Mesenchymal stem cell (in vitro differentiated cells and primary cell): Measurements from ENCODE around the gene ASMTL.

Source experiments
- DNase-seq: peaks from one replicate; pipeline ENCODE4 v3.0.0-alpha.2; 2013
- H2AFZ ChIP-seq: one replicate; pipeline ENCODE4 v1.6.1; 2013; ENCODE audit warnings: low read depth, mild to moderate bottlenecking, control low read depth, inconsistent platforms, low read length, moderate library complexity
- H2AK5ac ChIP-seq: 2 replicates; pipeline ENCODE4 v1.6.1; 2013; ENCODE audit warnings: low read length, moderate library complexity, mild to moderate bottlenecking, inconsistent platforms; ENCODE audit not compliant: severe bottlenecking
- H2BK120ac ChIP-seq: one replicate; pipeline ENCODE4 v1.6.1; 2013; ENCODE audit warnings: low read depth, mild to moderate bottlenecking, inconsistent platforms, low read length, moderate library complexity
- H2BK12ac ChIP-seq, 2 experiments: one replicate each; pipeline ENCODE4 v1.6.1; 2013; ENCODE audit warnings: inconsistent platforms in 2 of 2, low read length in 2 of 2, mild to moderate bottlenecking in 2 of 2, moderate library complexity in 2 of 2, control low read depth in 1 of 2
- H2BK15ac ChIP-seq: one replicate; pipeline ENCODE4 v1.6.1; 2013; ENCODE audit warnings: mild to moderate bottlenecking, low read depth, inconsistent platforms; ENCODE audit not compliant: poor library complexity, severe bottlenecking
- H2BK5ac ChIP-seq: 2 replicates; pipeline ENCODE4 v1.6.1; 2013; ENCODE audit warnings: low read depth, mild to moderate bottlenecking, low read length, control low read depth, inconsistent platforms; ENCODE audit not compliant: poor library complexity, severe bottlenecking
- H3K14ac ChIP-seq, 2 experiments: one replicate each; pipeline ENCODE4 v1.6.1; 2013; ENCODE audit warnings: inconsistent platforms in 2 of 2, low read length in 2 of 2, control low read depth in 1 of 2, mild to moderate bottlenecking in 1 of 2, moderate library complexity in 1 of 2
- H3K18ac ChIP-seq, 2 experiments: one replicate each; pipeline ENCODE4 v1.6.1; 2013; ENCODE audit warnings: inconsistent platforms in 2 of 2, low read length in 2 of 2, control low read depth in 1 of 2, low read depth in 1 of 2, mild to moderate bottlenecking in 1 of 2
- H3K23ac ChIP-seq, 2 experiments: one replicate each; pipeline ENCODE4 v1.6.1; 2013; ENCODE audit warnings: inconsistent platforms in 2 of 2, low read length in 2 of 2, mild to moderate bottlenecking in 2 of 2, moderate library complexity in 2 of 2, control low read depth in 1 of 2
- H3K27ac ChIP-seq: 2 replicates; pipeline ENCODE4 v1.5.1; 2013; ENCODE audit warnings: mild to moderate bottlenecking, moderate library complexity, low read length, control low read depth, inconsistent platforms; ENCODE audit not compliant: poor library complexity, severe bottlenecking
- H3K27me3 ChIP-seq, 2 experiments: 2 replicates each; pipeline versions ENCODE4 v1.6.1 to v1.7.0; 2013; ENCODE audit warnings: low read length in 2 of 2, mild to moderate bottlenecking in 2 of 2, moderate library complexity in 2 of 2, control low read depth in 1 of 2, inconsistent platforms in 1 of 2; ENCODE audit not compliant: control insufficient read depth in 1 of 2, insufficient read depth in 1 of 2
- H3K36me3 ChIP-seq, 2 experiments: 2 replicates each; pipeline versions ENCODE4 v1.6.1 to v1.7.0; 2013; ENCODE audit warnings: low read length in 2 of 2, control low read depth in 1 of 2, inconsistent platforms in 1 of 2, low read depth in 1 of 2, mild to moderate bottlenecking in 1 of 2; ENCODE audit not compliant: insufficient read depth in 2 of 2, control insufficient read depth in 1 of 2
- H3K4ac ChIP-seq, 2 experiments: one replicate each; pipeline ENCODE4 v1.6.1; 2013; ENCODE audit warnings: inconsistent platforms in 2 of 2, low read length in 2 of 2, mild to moderate bottlenecking in 2 of 2, moderate library complexity in 2 of 2, control low read depth in 1 of 2, low read depth in 1 of 2
- H3K4me1 ChIP-seq: 2 replicates; pipeline ENCODE4 v1.6.1; 2013; ENCODE audit warnings: low read depth, low read length, control low read depth; ENCODE audit not compliant: control insufficient read depth, insufficient read depth
- H3K4me2 ChIP-seq: 2 replicates; pipeline ENCODE4 v1.6.1; 2013; ENCODE audit warnings: low read length, mild to moderate bottlenecking, inconsistent platforms; ENCODE audit not compliant: poor library complexity, severe bottlenecking
- H3K4me3 ChIP-seq, 2 experiments: 2 replicates each; pipeline versions ENCODE4 v1.5.1 to v1.7.0; 2013; ENCODE audit warnings: low read length in 2 of 2, mild to moderate bottlenecking in 2 of 2, control low read depth in 1 of 2, low read depth in 1 of 2; ENCODE audit not compliant: insufficient read depth in 1 of 2
- H3K79me1 ChIP-seq: replicated peaks from 2 replicates; pipeline ENCODE4 v1.6.1; 2013; ENCODE audit warnings: mild to moderate bottlenecking, control low read depth, low read length, inconsistent platforms; ENCODE audit not compliant: poor library complexity, severe bottlenecking
- H3K9ac ChIP-seq: 2 replicates; pipeline ENCODE4 v1.7.0; 2013; ENCODE audit warnings: mild to moderate bottlenecking, low read length, moderate library complexity
- H3K9me3 ChIP-seq: 2 replicates; pipeline ENCODE4 v1.7.0; 2013; ENCODE audit warnings: mild to moderate bottlenecking, low read length; ENCODE audit not compliant: control insufficient read depth
- H4K8ac ChIP-seq: one replicate; pipeline ENCODE4 v1.6.1; 2013; ENCODE audit warnings: inconsistent platforms, mild to moderate bottlenecking, low read length, moderate library complexity
- H4K91ac ChIP-seq: one replicate; pipeline ENCODE4 v1.6.1; 2013; ENCODE audit warnings: mild to moderate bottlenecking, low read length, inconsistent platforms
- WGBS: methylation state at CpG from one replicate; pipeline ENCODE4 v1.1.7; 2013; ENCODE audit warnings: mixed read lengths; 5-methylcytosine and 5-hydroxymethylcytosine counted together

The ASMTL gene

DNA sequence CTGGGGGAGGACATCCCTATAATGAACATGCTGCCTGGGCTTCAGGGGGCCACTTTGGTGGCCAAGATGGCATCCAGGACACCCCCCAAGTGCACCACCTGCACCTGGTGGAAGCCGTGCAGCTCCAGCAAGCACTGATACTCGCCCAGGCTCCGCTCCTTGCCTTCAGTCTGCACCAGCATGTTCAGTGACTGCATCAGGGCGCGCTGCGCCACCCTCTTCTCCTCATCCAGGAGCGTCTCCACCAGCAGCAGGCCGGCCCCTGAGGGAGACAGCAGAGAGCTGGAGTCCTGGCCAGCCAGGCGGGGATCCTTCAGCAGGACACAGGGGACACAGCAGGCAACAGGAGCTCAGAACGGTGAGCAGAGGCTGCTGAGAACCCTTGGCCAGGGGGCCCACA is 49.5 kb downstream of the ASMTL start:
- H3K36me3 ChIP-seq = peaks cover 52 to 77% of the 10 kb centered on the region in 2 experiments
- no peak overlapping the region for H4K8ac ChIP-seq
- no peak overlapping the region for H3K4me2 ChIP-seq
- H3K79me1 ChIP-seq = peaks cover 26% of the 10 kb centered on the region
- peaks cover 7% of the 10 kb centered on the region for H3K4me1 ChIP-seq
- H3K23ac ChIP-seq = no peak overlapping the region
- no peak overlapping the region for H2BK15ac ChIP-seq
- no peaks in the 10 kb centered on the region for H3K9me3 ChIP-seq
- no peak overlapping the region for H2BK12ac ChIP-seq
- H2BK5ac ChIP-seq = no peak overlapping the region
- WGBS = 99% methylated on average over 10 of the region's 10 CpGs
- no peak overlapping the region for H3K14ac ChIP-seq
- DNase-seq = no peak
- no peak overlapping the region for H4K91ac ChIP-seq
- H3K27ac ChIP-seq = no peak overlapping the region
- no peak overlapping the region for H3K9ac ChIP-seq
- no peak overlapping the region for H2AK5ac ChIP-seq
- no peak overlapping the region for H2BK120ac ChIP-seq
- H3K27me3 ChIP-seq = no peaks in the 10 kb centered on the region
- H3K4ac ChIP-seq = no peak overlapping the region
- H2AFZ ChIP-seq = no peak overlapping the region
- H3K18ac ChIP-seq = no peak overlapping the region
- H3K4me3 ChIP-seq = no peak overlapping the region

DNA sequence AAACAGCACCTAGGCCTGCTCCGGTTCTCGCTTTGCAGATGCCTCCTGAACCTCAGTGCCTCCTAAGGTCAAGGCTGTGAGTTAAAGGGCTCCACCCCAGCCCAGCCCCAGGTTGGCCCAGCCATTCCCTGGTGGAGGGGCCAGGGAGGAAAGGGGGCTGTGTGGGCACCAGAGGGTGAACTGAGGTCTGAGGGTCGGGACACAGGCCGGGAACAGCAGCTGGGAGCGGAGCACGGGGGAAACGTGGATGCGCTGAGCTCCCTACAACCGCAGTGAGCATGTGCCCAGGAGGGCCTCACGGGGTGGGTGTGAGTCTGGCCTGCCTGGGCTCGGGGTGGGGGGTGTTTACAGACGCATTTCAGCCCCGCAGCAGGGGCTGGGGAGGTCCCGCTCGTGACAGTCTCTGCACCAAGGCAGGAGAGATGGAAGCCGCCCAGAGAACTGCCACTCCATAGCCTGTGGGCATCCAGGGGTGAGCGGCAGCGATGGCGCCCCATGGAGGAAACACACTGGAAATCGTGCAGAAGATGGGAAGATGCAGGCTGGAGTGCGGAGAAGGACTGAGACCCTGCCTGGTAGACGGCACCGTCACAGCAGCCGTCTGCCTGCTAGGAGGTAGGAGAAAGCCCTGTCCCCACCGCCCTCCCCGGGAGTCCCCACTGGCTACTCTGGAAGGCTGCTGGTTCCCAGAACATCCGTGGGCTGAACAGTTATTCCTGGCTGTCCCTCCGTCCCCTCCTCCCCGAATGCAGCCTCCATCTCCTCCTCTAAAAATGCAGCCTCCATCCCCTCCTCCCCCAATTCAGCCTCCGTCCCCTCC is 50.9 kb downstream of the ASMTL start:
- Histone ChIP-seq H3K18ac (no peak overlapping the region), H3K4me1 (peaks cover 7% of the 10 kb centered on the region), H3K4me2 (no peak overlapping the region), H3K14ac (no peak overlapping the region), H3K36me3 (peaks cover 55 to 66% of the 10 kb centered on the region in 2 experiments), H2BK15ac (no peak overlapping the region), H2BK12ac (no peak overlapping the region), H3K4ac (no peak overlapping the region), H2AK5ac (no peak overlapping the region), H3K79me1 (peaks cover 26% of the 10 kb centered on the region), H3K23ac (peak overlapping the region in 1 of 2 experiments; percentile 19), H4K8ac (no peak overlapping the region), H4K91ac (no peak overlapping the region), H2BK120ac (no peak overlapping the region), H3K4me3 (no peak overlapping the region), H2AFZ (no peak overlapping the region), H3K9me3 (no peaks in the 10 kb centered on the region), H3K9ac (no peak overlapping the region), H3K27ac (no peak overlapping the region), H2BK5ac (peak overlapping the region; percentile 8), H3K27me3 (no peaks in the 10 kb centered on the region)
- DNase-seq = no peak
- WGBS = 92% methylated on average over 30 of the region's 30 CpGs

DNA sequence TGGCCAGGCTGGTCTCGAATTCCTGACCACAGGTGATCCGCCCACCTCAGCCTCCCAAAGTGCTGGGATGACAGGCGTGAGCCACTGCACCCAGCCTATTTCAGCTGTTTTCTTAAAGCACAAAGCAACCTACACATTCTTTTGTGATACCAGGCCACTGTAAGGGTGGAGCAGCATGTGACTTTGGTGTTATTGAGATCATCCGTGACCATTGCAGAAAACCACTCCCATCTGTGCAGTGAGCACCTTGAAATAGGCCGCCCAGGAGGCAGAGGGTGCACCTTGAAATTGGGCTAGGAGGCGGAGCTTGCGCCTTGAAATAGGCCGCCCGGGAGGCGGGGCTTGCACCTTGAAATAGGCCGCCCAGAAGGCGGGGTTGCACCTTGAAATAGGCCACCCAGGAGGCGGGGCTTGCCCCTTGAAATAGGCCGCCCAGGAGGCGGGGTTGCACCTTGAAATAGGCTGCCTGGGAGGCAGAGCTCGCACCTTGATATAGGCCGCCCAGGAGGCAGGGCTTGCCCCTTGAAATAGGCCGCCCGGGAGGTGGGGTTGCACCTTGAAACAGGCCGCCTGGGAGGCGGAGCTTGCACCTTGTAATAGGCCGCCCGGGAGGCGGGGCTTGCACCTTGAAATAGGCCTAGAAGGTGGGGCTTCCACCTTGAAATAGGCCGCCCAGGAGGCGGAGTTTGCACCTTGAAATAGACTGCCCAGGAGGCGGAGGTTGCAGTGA is 51.8 kb downstream of the ASMTL start:
- Histone ChIP-seq H2AFZ (no peak overlapping the region), H3K27me3 (no peaks in the 10 kb centered on the region), H2BK120ac (no peak overlapping the region), H3K23ac (no peak overlapping the region), H2BK15ac (no peak overlapping the region), H3K4me1 (peaks cover 9% of the 10 kb centered on the region), H3K79me1 (peaks cover 32% of the 10 kb centered on the region), H3K27ac (no peak overlapping the region), H3K4me3 (no peak overlapping the region), H3K4ac (no peak overlapping the region), H4K8ac (no peak overlapping the region), H3K9me3 (no peaks in the 10 kb centered on the region), H3K4me2 (no peak overlapping the region), H2AK5ac (no peak overlapping the region), H2BK5ac (no peak overlapping the region), H3K14ac (no peak overlapping the region), H4K91ac (no peak overlapping the region), H2BK12ac (no peak overlapping the region), H3K36me3 (peaks cover 62 to 66% of the 10 kb centered on the region in 2 experiments), H3K9ac (no peak overlapping the region), H3K18ac (no peak overlapping the region)
- 77% methylated on average over 26 of the region's 27 CpGs for WGBS
- DNase-seq = no peak

DNA sequence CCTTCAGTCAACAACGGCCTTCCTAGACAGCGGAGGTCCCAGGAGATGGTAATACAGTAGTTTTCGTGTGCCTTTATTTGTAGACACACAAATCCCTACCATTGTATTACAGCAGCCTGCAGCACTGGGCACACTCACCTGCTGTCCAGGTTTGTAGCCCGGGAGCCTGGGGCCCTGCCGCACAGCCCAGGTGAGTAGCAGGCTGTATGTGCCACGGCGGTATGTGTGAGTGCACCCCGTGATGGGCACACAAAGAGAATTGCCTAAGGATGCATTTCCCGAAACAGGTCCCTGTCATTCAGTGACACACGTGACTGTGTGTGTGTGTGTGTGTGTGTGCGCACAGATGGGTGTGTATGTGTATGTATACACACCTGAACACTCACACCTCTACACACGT is 52.7 kb downstream of the ASMTL start:
- no peak overlapping the region for H2BK12ac ChIP-seq
- no peak overlapping the region for H2AK5ac ChIP-seq
- no peaks in the 10 kb centered on the region for H3K27me3 ChIP-seq
- peaks cover 35% of the 10 kb centered on the region for H3K79me1 ChIP-seq
- WGBS = 82% methylated on average over 7 of the region's 12 CpGs
- peaks cover 58 to 66% of the 10 kb centered on the region in 2 experiments for H3K36me3 ChIP-seq
- no peak overlapping the region for H3K4me2 ChIP-seq
- no peak overlapping the region for H3K9ac ChIP-seq
- H2BK120ac ChIP-seq = no peak overlapping the region
- DNase-seq = no peak
- H3K9me3 ChIP-seq = no peaks in the 10 kb centered on the region
- peaks cover 12% of the 10 kb centered on the region for H3K4me1 ChIP-seq
- H3K4ac ChIP-seq = no peak overlapping the region
- H4K91ac ChIP-seq = no peak overlapping the region
- H3K27ac ChIP-seq = no peak overlapping the region
- H4K8ac ChIP-seq = no peak overlapping the region
- H3K23ac ChIP-seq = no peak overlapping the region
- no peak overlapping the region for H2AFZ ChIP-seq
- no peak overlapping the region for H2BK5ac ChIP-seq
- H3K14ac ChIP-seq = no peak overlapping the region
- H2BK15ac ChIP-seq = no peak overlapping the region
- H3K4me3 ChIP-seq = no peak overlapping the region
- no peak overlapping the region for H3K18ac ChIP-seq
